GM23338 (cell line): ENCODE measurements around the gene C18orf54. TPM values are rescaled to one million over a fixed set of nuclear protein-coding genes. Genes with fewer than 3 reads are reported as not detected.

ENCODE experiments used
- ATAC-seq: fragments of 200-7000 bp; cut with Tn5 transposase; 3 replicates; pipeline ENCODE4 v1.9.1; 2020
- DNase-seq: peaks from one replicate; pipeline ENCODE4 v3.0.0-alpha.2; 2015; ENCODE audit warnings: low spot score
- H2AFZ ChIP-seq: fragments of 200-600 bp; sonication (generic); 2 replicates; pipeline ENCODE4 v1.8.0; 2016; ENCODE audit warnings: antibody characterized with exemption, mild to moderate bottlenecking, moderate library complexity
- H3F3A ChIP-seq: fragments of 200-600 bp; sonication (generic); replicated peaks from 2 replicates; pipeline ENCODE4 v1.8.0; 2017; ENCODE audit warnings: antibody characterized with exemption, mixed run types, low read depth
- H3K27ac ChIP-seq: fragments of 200-600 bp; sonication (generic); 2 replicates; pipeline ENCODE4 v1.6.1; 2016; ENCODE audit warnings: low read depth
- H3K27me3 ChIP-seq: fragments of 200-600 bp; sonication (generic); 2 replicates; pipeline ENCODE4 v1.8.0; 2016; ENCODE audit warnings: mild to moderate bottlenecking, mixed run types, moderate library complexity; ENCODE audit not compliant: insufficient read depth
- H3K36me3 ChIP-seq: fragments of 200-600 bp; sonication (generic); 2 replicates; pipeline ENCODE4 v1.8.0; 2016; ENCODE audit warnings: mild to moderate bottlenecking; ENCODE audit not compliant: insufficient read depth
- H3K4me1 ChIP-seq: fragments of 200-600 bp; sonication (generic); 2 replicates; pipeline ENCODE4 v1.8.0; 2016; ENCODE audit warnings: mild to moderate bottlenecking, moderate library complexity; ENCODE audit not compliant: insufficient read depth
- H3K4me2 ChIP-seq: fragments of 200-600 bp; sonication (generic); 2 replicates; pipeline ENCODE4 v1.7.1; 2017; ENCODE audit warnings: mixed run types
- H3K4me3 ChIP-seq: fragments of 200-600 bp; sonication (generic); 2 replicates; pipeline ENCODE4 v1.6.1; 2016; ENCODE audit warnings: mixed run types
- H3K79me2 ChIP-seq: fragments of 200-600 bp; sonication (generic); replicated peaks from 2 replicates; pipeline ENCODE4 v1.8.0; 2017; ENCODE audit warnings: mild to moderate bottlenecking; ENCODE audit not compliant: insufficient read depth
- H3K9me2 ChIP-seq: fragments of 200-600 bp; sonication (generic); 2 replicates; pipeline ENCODE4 v1.8.0; 2017; ENCODE audit not compliant: insufficient read depth
- H4K20me1 ChIP-seq: fragments of 200-600 bp; sonication (generic); replicated peaks from 2 replicates; pipeline ENCODE4 v1.8.0; 2017; ENCODE audit warnings: mild to moderate bottlenecking; ENCODE audit not compliant: insufficient read depth
- H3K27ac Mint-ChIP-seq: 2 replicates; pipeline ENCODE4 v1.8.0; 2020; ENCODE audit warnings: inconsistent platforms, mild to moderate bottlenecking, moderate library complexity, mixed read lengths
- H3K27me3 Mint-ChIP-seq: 3 replicates; pipeline ENCODE4 v1.8.0; 2022; ENCODE audit warnings: low read depth, mild to moderate bottlenecking, moderate library complexity, mixed read lengths, inconsistent platforms; ENCODE audit not compliant: insufficient read depth, poor library complexity
- H3K36me3 Mint-ChIP-seq: 3 replicates; pipeline ENCODE4 v1.8.0; 2021; ENCODE audit warnings: low read depth, mild to moderate bottlenecking, inconsistent platforms, moderate library complexity, mixed read lengths
- H3K4me1 Mint-ChIP-seq: 3 replicates; pipeline ENCODE4 v1.8.0; 2020; ENCODE audit warnings: mild to moderate bottlenecking, inconsistent platforms, mixed read lengths
- H3K4me3 Mint-ChIP-seq: 3 replicates; pipeline ENCODE4 v1.8.0; 2021; ENCODE audit warnings: moderate library complexity, mild to moderate bottlenecking, inconsistent platforms, mixed read lengths
- H3K9me3 Mint-ChIP-seq: 3 replicates; pipeline ENCODE4 v1.8.0; 2020; ENCODE audit warnings: moderate library complexity, mild to moderate bottlenecking, inconsistent platforms, mixed read lengths
- CREB1 ChIP-seq: fragments of 250-450 bp; sonication (Bioruptor Pico); IDR thresholded peaks from 2 replicates; pipeline ENCODE4 v1.5.0; 2020; ENCODE audit warnings: low read depth, mild to moderate bottlenecking, moderate library complexity
- EZH2 ChIP-seq: fragments of 200-600 bp; sonication (generic); IDR thresholded peaks from one replicate; pipeline ENCODE4 v1.8.0; 2017; ENCODE audit warnings: antibody characterized with exemption, mild to moderate bottlenecking, low read depth; ENCODE audit not compliant: unreplicated experiment
- EZH2phosphoT487 ChIP-seq: fragments of 200-600 bp; sonication (generic); IDR thresholded peaks from one replicate; pipeline ENCODE4 v1.8.1; 2018; ENCODE audit warnings: antibody characterized with exemption; ENCODE audit not compliant: unreplicated experiment
- JUNB ChIP-seq: IDR thresholded peaks from one replicate; pipeline ENCODE4 v1.6.1; 2016; ENCODE audit warnings: antibody characterized with exemption; ENCODE audit not compliant: unreplicated experiment
- NANOG ChIP-seq: IDR thresholded peaks from 2 replicates; pipeline ENCODE4 v1.6.1; 2016; ENCODE audit warnings: antibody characterized with exemption, borderline replicate concordance
- POLR2AphosphoS5 ChIP-seq: IDR thresholded peaks from 2 replicates; pipeline ENCODE4 v1.6.1; 2016; ENCODE audit warnings: antibody characterized with exemption, low read depth
- STAT1 ChIP-seq: IDR thresholded peaks from one replicate; pipeline ENCODE4 v1.6.1; 2016; ENCODE audit warnings: antibody characterized with exemption; ENCODE audit not compliant: unreplicated experiment
- ZNF331 ChIP-seq: fragments of 250-450 bp; sonication (Bioruptor Pico); IDR thresholded peaks from 2 replicates; pipeline ENCODE4 v1.5.0; 2020; ENCODE audit warnings: low read depth, mild to moderate bottlenecking, moderate library complexity
- polyA plus RNA-seq: library from polyadenylated mRNA; unstranded; fragments of >200 nt; fragmentation: Nextera tagmentation; extraction: Ambion mirVana; gene quantifications from 2 replicates; pipeline ENCODE4 v1.2.1, GENCODE V29; 2016
- total RNA-seq: library from RNA; depleted of rRNA; stranded (reverse); fragments of >200 nt; shearing (Covaris generic); gene quantifications from 2 replicates; pipeline ENCODE4 v1.2.3, GENCODE V29; 2014
- TF ChIP-seq, protein P1 (sequence below), 2 experiments: fragments of 200-600 bp in 1 of 2; sonication (generic) in 1 of 2; conservative IDR thresholded peaks; 2 replicates each; pipeline versions ENCODE4 v1.5.1 to v1.6.1; 2016 to 2017; ENCODE audit warnings: antibody characterized with exemption in 2 of 2, low read depth in 2 of 2, mild to moderate bottlenecking in 2 of 2, moderate library complexity in 1 of 2
- TF ChIP-seq, protein P2 (sequence below): fragments of 250-450 bp; sonication (Bioruptor Pico); IDR thresholded peaks from 2 replicates; pipeline ENCODE4 v1.5.0; 2020; ENCODE audit warnings: mild to moderate bottlenecking, moderate library complexity
- TF ChIP-seq, protein P3 (sequence below): IDR thresholded peaks from 2 replicates; pipeline ENCODE4 v1.6.1; 2016; ENCODE audit warnings: antibody characterized with exemption

C18orf54 gene
- total and polyA plus RNA-seq, 2 experiments from 2014 or later = 13.9 to 29.6 TPM

DNA sequence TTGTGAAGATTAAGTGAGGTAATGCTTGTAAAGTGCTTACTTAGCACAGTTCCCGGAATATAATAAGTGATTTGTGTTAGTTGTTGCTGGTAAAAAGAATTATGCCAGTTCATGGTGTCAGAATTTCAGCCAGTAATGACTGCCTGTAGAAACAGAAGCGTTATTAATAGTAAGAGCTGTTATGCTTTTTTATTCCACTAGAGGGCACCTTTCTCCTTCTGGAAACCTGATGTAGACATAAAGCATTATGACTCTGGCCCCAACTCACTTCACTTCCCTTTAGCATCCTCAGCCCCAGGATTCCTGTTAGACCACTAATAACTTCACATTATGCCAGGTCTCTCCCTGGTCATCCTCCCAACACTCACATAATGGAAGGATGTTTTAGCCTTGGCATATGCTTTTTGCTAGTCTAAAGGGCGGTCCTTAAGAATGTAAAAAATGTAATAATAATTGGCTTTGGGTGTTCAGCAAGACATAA, 34.9 kb downstream of the C18orf54 start:
- Mint-ChIP-seq H3K4me1 (peaks cover 23% of the 10 kb centered on the region), H3K27ac (no peak overlapping the region), H3K4me3 (no peak overlapping the region), H3K9me3 (peaks cover 13% of the 10 kb centered on the region; the same call in 2 of the 3 replicates), H3K27me3 (peaks cover 3% of the 10 kb centered on the region), H3K36me3 (peaks cover 12% of the 10 kb centered on the region; the same call in 2 of the 3 replicates)
- H2AFZ ChIP-seq = no peak overlapping the region
- no peaks in the 10 kb centered on the region for H3K9me2 ChIP-seq
- no peaks in the 10 kb centered on the region for H3K27me3 ChIP-seq
- no peaks in the 10 kb centered on the region for H4K20me1 ChIP-seq
- H3K4me3 ChIP-seq = no peak overlapping the region
- peaks cover 14% of the 10 kb centered on the region; the same call in 1 of the 2 replicates for H3K4me1 ChIP-seq
- ATAC-seq (peak; percentile 59), DNase-seq (peak; percentile 86)
- no peak overlapping the region for H3K27ac ChIP-seq
- H3K4me2 ChIP-seq = no peak overlapping the region
- H3F3A ChIP-seq = no peaks in the 10 kb centered on the region
- no peaks in the 10 kb centered on the region for H3K36me3 ChIP-seq
- H3K79me2 ChIP-seq = no peaks in the 10 kb centered on the region
- TF ChIP-seq EZH2 = no peak
- TF ChIP-seq, protein P1, sequence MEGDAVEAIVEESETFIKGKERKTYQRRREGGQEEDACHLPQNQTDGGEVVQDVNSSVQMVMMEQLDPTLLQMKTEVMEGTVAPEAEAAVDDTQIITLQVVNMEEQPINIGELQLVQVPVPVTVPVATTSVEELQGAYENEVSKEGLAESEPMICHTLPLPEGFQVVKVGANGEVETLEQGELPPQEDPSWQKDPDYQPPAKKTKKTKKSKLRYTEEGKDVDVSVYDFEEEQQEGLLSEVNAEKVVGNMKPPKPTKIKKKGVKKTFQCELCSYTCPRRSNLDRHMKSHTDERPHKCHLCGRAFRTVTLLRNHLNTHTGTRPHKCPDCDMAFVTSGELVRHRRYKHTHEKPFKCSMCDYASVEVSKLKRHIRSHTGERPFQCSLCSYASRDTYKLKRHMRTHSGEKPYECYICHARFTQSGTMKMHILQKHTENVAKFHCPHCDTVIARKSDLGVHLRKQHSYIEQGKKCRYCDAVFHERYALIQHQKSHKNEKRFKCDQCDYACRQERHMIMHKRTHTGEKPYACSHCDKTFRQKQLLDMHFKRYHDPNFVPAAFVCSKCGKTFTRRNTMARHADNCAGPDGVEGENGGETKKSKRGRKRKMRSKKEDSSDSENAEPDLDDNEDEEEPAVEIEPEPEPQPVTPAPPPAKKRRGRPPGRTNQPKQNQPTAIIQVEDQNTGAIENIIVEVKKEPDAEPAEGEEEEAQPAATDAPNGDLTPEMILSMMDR (conservative IDR thresholded peaks at IDR 0.05; ENCODE audit: low read depth in 2 of 2) = peak; percentile 73 to 83

DNA sequence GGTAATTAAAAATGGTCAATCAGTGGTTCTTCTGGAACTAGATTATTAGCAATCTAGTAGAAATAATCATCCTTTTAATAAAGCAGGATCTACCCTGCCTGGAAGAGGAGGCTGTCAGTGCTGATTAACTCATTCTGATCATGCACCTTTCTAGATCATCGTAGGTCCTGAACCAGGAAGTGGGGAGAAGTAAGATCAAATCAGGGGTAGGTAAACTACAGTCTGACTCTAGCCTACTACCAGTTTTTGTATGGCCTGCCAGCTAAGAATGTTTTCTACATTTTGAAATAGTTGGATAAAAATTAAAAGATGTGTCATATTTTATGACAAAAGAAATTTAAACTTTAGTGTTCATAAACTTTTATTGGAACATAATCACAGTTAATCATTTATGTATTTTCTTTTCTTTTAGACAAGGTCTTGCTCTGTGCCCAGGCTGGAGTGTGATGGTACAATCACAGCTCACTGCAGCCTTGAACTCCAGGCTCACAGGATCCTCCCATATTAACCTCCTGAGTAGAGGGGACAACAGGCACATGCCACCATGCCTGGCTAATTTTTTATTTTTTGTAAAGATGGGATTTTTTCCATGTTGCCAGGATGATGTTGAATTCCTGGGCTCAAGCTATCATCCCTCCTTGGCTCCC, 36.1 kb downstream of the C18orf54 start:
- H3K4me3 Mint-ChIP-seq = no peak overlapping the region
- H3K9me3 Mint-ChIP-seq = peaks cover 2% of the 10 kb centered on the region; the same call in 1 of the 3 replicates
- no peaks in the 10 kb centered on the region for H3K9me2 ChIP-seq
- ATAC-seq (no peak), DNase-seq (no peak)
- H2AFZ ChIP-seq = no peak overlapping the region
- no peaks in the 10 kb centered on the region for H3F3A ChIP-seq
- no peak overlapping the region for H3K4me2 ChIP-seq
- H3K4me1 Mint-ChIP-seq = peaks cover 16% of the 10 kb centered on the region
- peaks cover 14% of the 10 kb centered on the region; the same call in 1 of the 2 replicates for H3K4me1 ChIP-seq
- H3K4me3 ChIP-seq = no peak overlapping the region
- H3K36me3 Mint-ChIP-seq = peaks cover 2% of the 10 kb centered on the region; the same call in 1 of the 3 replicates
- peaks cover 3% of the 10 kb centered on the region for H3K27me3 Mint-ChIP-seq
- H3K27ac ChIP-seq = no peak overlapping the region
- H3K27ac Mint-ChIP-seq = no peak overlapping the region
- no peaks in the 10 kb centered on the region for H3K36me3 ChIP-seq
- H4K20me1 ChIP-seq = no peaks in the 10 kb centered on the region
- no peaks in the 10 kb centered on the region for H3K79me2 ChIP-seq
- H3K27me3 ChIP-seq = no peaks in the 10 kb centered on the region
- no peak for TF ChIP-seq ZNF331 (CRISPR knock-in tag)
- no peak for TF ChIP-seq JUNB
- TF ChIP-seq, protein P2, sequence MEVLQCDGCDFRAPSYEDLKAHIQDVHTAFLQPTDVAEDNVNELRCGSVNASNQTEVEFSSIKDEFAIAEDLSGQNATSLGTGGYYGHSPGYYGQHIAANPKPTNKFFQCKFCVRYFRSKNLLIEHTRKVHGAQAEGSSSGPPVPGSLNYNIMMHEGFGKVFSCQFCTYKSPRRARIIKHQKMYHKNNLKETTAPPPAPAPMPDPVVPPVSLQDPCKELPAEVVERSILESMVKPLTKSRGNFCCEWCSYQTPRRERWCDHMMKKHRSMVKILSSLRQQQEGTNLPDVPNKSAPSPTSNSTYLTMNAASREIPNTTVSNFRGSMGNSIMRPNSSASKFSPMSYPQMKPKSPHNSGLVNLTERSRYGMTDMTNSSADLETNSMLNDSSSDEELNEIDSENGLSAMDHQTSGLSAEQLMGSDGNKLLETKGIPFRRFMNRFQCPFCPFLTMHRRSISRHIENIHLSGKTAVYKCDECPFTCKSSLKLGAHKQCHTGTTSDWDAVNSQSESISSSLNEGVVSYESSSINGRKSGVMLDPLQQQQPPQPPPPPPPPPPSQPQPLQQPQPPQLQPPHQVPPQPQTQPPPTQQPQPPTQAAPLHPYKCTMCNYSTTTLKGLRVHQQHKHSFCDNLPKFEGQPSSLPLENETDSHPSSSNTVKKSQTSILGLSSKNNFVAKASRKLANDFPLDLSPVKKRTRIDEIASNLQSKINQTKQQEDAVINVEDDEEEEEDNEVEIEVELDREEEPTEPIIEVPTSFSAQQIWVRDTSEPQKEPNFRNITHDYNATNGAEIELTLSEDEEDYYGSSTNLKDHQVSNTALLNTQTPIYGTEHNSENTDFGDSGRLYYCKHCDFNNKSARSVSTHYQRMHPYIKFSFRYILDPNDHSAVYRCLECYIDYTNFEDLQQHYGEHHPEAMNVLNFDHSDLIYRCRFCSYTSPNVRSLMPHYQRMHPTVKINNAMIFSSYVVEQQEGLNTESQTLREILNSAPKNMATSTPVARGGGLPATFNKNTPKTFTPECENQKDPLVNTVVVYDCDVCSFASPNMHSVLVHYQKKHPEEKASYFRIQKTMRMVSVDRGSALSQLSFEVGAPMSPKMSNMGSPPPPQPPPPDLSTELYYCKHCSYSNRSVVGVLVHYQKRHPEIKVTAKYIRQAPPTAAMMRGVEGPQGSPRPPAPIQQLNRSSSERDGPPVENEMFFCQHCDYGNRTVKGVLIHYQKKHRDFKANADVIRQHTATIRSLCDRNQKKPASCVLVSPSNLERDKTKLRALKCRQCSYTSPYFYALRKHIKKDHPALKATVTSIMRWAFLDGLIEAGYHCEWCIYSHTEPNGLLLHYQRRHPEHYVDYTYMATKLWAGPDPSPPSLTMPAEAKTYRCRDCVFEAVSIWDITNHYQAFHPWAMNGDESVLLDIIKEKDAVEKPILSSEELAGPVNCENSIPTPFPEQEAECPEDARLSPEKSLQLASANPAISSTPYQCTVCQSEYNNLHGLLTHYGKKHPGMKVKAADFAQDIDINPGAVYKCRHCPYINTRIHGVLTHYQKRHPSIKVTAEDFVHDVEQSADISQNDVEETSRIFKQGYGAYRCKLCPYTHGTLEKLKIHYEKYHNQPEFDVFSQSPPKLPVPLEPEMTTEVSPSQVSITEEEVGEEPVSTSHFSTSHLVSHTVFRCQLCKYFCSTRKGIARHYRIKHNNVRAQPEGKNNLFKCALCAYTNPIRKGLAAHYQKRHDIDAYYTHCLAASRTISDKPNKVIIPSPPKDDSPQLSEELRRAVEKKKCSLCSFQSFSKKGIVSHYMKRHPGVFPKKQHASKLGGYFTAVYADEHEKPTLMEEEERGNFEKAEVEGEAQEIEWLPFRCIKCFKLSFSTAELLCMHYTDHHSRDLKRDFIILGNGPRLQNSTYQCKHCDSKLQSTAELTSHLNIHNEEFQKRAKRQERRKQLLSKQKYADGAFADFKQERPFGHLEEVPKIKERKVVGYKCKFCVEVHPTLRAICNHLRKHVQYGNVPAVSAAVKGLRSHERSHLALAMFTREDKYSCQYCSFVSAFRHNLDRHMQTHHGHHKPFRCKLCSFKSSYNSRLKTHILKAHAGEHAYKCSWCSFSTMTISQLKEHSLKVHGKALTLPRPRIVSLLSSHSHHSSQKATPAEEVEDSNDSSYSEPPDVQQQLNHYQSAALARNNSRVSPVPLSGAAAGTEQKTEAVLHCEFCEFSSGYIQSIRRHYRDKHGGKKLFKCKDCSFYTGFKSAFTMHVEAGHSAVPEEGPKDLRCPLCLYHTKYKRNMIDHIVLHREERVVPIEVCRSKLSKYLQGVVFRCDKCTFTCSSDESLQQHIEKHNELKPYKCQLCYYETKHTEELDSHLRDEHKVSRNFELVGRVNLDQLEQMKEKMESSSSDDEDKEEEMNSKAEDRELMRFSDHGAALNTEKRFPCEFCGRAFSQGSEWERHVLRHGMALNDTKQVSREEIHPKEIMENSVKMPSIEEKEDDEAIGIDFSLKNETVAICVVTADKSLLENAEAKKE (CRISPR knock-in tag) = no peak
- no peak for TF ChIP-seq EZH2
- no peak for TF ChIP-seq CREB1 (CRISPR knock-in tag)
- TF ChIP-seq NANOG = no peak
- TF ChIP-seq, protein P3, sequence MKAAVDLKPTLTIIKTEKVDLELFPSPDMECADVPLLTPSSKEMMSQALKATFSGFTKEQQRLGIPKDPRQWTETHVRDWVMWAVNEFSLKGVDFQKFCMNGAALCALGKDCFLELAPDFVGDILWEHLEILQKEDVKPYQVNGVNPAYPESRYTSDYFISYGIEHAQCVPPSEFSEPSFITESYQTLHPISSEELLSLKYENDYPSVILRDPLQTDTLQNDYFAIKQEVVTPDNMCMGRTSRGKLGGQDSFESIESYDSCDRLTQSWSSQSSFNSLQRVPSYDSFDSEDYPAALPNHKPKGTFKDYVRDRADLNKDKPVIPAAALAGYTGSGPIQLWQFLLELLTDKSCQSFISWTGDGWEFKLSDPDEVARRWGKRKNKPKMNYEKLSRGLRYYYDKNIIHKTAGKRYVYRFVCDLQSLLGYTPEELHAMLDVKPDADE = no peak
- TF ChIP-seq POLR2AphosphoS5 = no peak
- no peak for TF ChIP-seq STAT1
- TF ChIP-seq EZH2phosphoT487 = no peak
